GM15510 (cell line): ENCODE results near the gene SNCB.

Source experiments
- POLR2A ChIP-seq: IDR thresholded peaks from 3 replicates; pipeline ENCODE4 v1.6.1; 2011; ENCODE audit warnings: borderline replicate concordance; ENCODE audit not compliant: insufficient read length; ENCODE audit errors: extremely low read depth

Gene SNCB

GRCh38 chr5:176642675-176643490 is 12.5 kb upstream of the SNCB start:
- no peak for TF ChIP-seq POLR2A

GRCh38 chr5:176640616-176641015 is 10.3 kb upstream of the SNCB start:
- TF ChIP-seq POLR2A, result no peak

- TF ChIP-seq POLR2A, result no peak
These were observed 9.6 kb upstream of the SNCB start for GRCh38 chr5:176639981-176640380.

GRCh38 chr5:176639208-176639607 is 8.9 kb upstream of the SNCB start:
- no peak for TF ChIP-seq POLR2A

- TF ChIP-seq POLR2A, result no peak
These were observed 8.1 kb upstream of the SNCB start for GRCh38 chr5:176638437-176638836.

- TF ChIP-seq POLR2A, result no peak
These were observed 7.2 kb upstream of the SNCB start for GRCh38 chr5:176637556-176637955.

- no peak for TF ChIP-seq POLR2A
These were observed 6.1 kb upstream of the SNCB start for GRCh38 chr5:176636426-176636825.

- TF ChIP-seq POLR2A, result no peak
These were observed 3.3 kb upstream of the SNCB start for GRCh38 chr5:176633598-176633997.

- no peak for TF ChIP-seq POLR2A
These were observed 2.4 kb upstream of the SNCB start for GRCh38 chr5:176632745-176633144.

GRCh38 chr5:176631383-176632200 is 1.3 kb upstream of the SNCB start:
- TF ChIP-seq POLR2A, result no peak

- no peak for TF ChIP-seq POLR2A
These were observed 418 bp upstream of the SNCB start for GRCh38 chr5:176630681-176631222.

GRCh38 chr5:176629317-176629852 is 949 bp downstream of the SNCB start:
- no peak for TF ChIP-seq POLR2A

GRCh38 chr5:176628406-176629228 is 1.7 kb downstream of the SNCB start:
- TF ChIP-seq POLR2A, result no peak

GRCh38 chr5:176627582-176627981 is 2.8 kb downstream of the SNCB start:
- TF ChIP-seq POLR2A, result no peak
